Panc1 (cell line): ENCODE data around the gene GLRX. TPM values are rescaled to one million over a fixed set of nuclear protein-coding genes. Genes with fewer than 3 reads are reported as not detected.

Source experiments
- ATAC-seq: fragments of 200-7000 bp; cut with Tn5 transposase; 2 replicates; pipeline ENCODE4 v1.9.1; 2020; ENCODE audit warnings: mild to moderate bottlenecking, moderate library complexity
- BruUV-seq: library from RNA; stranded (reverse); fragments of 400-500 nt; replicated peaks from 2 replicates; lab custom pipeline; 2021; lab: Mats Ljungman, UMichigan
- CTCF ChIA-PET: fragments of 300-600 bp; sonication (Branson Sonifier 250); formaldehyde crosslinking; loops from one replicate; lab custom pipeline; 2022; ENCODE audit warnings: antibody characterized with exemption; lab: Charles Lee
- POLR2A ChIA-PET: fragments of 300-600 bp; sonication (Branson Sonifier 250); formaldehyde crosslinking; loops from one replicate; lab custom pipeline; 2022; ENCODE audit warnings: antibody characterized with exemption; lab: Charles Lee
- DNase-seq: peaks from one replicate; pipeline ENCODE4 v3.0.0-alpha.2; 2010; ENCODE audit warnings: low read depth, low spot score
- H3K27ac ChIP-seq: 2 replicates; pipeline ENCODE4 v1.5.1; 2011; ENCODE audit warnings: mild to moderate bottlenecking, low read length, inconsistent platforms
- H3K27me3 ChIP-seq: fragments of 200-500 bp; sonication (Bioruptor generic); 2 replicates; pipeline ENCODE4 v1.6.0; 2014; ENCODE audit warnings: low read length, inconsistent platforms; ENCODE audit not compliant: control insufficient read depth, insufficient read depth
- H3K36me3 ChIP-seq: fragments of 200-500 bp; sonication (Bioruptor generic); 2 replicates; pipeline ENCODE4 v1.5.1; 2014; ENCODE audit warnings: inconsistent platforms, mild to moderate bottlenecking, low read length, moderate library complexity; ENCODE audit not compliant: control insufficient read depth, insufficient read depth
- H3K4me1 ChIP-seq: 2 replicates; pipeline ENCODE4 v1.5.1; 2011; ENCODE audit warnings: inconsistent platforms, mild to moderate bottlenecking, low read length, moderate library complexity; ENCODE audit not compliant: control insufficient read depth, insufficient read depth
- H3K4me3 ChIP-seq, 2 experiments: 2 replicates each; pipeline ENCODE4 v1.5.1; 2011 to 2012; ENCODE audit warnings: low read depth in 2 of 2, low read length in 2 of 2, mild to moderate bottlenecking in 2 of 2, inconsistent platforms in 1 of 2, moderate library complexity in 1 of 2
- H3K9me3 ChIP-seq: fragments of 200-500 bp; sonication (Bioruptor generic); 2 replicates; pipeline ENCODE4 v1.5.1; 2014; ENCODE audit warnings: low read depth, mild to moderate bottlenecking, inconsistent platforms, low read length, moderate library complexity; ENCODE audit not compliant: control insufficient read depth, insufficient read depth
- POLR2AphosphoS5 ChIP-seq: IDR thresholded peaks from 2 replicates; pipeline ENCODE4 v1.6.1; 2012; ENCODE audit warnings: mild to moderate bottlenecking, low read depth, low read length, moderate library complexity
- SIN3A ChIP-seq: IDR thresholded peaks from 2 replicates; pipeline ENCODE4 v1.6.1; 2012; ENCODE audit warnings: low read depth, mild to moderate bottlenecking, low read length, moderate library complexity, borderline replicate concordance; ENCODE audit not compliant: insufficient read depth
- TCF7L2 ChIP-seq: IDR thresholded peaks from 2 replicates; pipeline ENCODE4 v1.6.1; 2011; ENCODE audit warnings: mild to moderate bottlenecking, low read depth, low read length, inconsistent platforms
- in situ Hi-C: cut with HindIII; loops from 2 replicates; pipeline ENCODE4 v1.10.0; 2016; ENCODE audit warnings: low sequenced_read_pairs, low pct_unique_long_range_greater_than_20kb
- intact Hi-C: fragments of 100-400 bp; cut with micrococcal nuclease; formaldehyde crosslinking; loops from one replicate; pipeline ENCODE4 v1.10.0; 2022; ENCODE audit not compliant: unreplicated experiment
- total RNA-seq: library from RNA; stranded (reverse); gene quantifications from one replicate; pipeline ENCODE4 v1.2.1, GENCODE V29; 2021; ENCODE audit not compliant: unreplicated experiment
- TF ChIP-seq, protein P1 (sequence below), 2 experiments: IDR thresholded peaks; 2 replicates each; pipeline ENCODE4 v1.6.1; 2011 to 2012; ENCODE audit warnings: low read depth in 2 of 2, control low read depth in 1 of 2, low read length in 1 of 2, mild to moderate bottlenecking in 1 of 2, moderate library complexity in 1 of 2; ENCODE audit not compliant: insufficient read depth in 1 of 2
- TF ChIP-seq, protein P2 (sequence below): fragments of 450-650 bp; IDR thresholded peaks from 2 replicates; pipeline ENCODE4 v1.5.1; 2017; ENCODE audit warnings: mild to moderate bottlenecking

Gene GLRX
- total RNA-seq, 1 experiment from 2014 or later, result 5.8 TPM

DNA sequence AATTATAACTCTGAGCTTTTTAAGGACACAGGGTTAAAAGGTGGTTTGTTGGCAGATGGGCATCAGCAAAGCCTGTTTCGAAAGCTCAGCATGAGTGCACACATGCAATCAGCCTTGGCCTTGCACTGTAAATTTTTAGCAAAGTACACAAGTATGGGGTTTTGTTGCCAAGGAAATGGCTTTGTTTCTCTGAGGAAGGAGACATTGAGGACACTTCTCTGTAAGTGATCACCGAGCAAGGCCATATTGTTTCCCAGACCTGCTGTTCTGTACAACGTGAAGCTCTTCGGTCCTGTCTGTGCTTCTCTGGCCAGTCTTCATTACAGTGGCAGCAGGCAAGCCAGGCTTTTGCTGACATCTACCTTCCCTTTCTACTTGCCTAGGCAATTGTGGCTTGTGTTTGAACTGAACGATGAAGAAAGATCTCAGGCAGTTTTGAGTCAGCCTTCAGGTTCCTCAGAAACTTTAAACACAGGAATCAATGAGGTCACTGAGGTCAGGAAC, 27.9 kb upstream of the GLRX start:
- Histone ChIP-seq H3K4me1 (no peaks in the 10 kb centered on the region), H3K9me3 (no peaks in the 10 kb centered on the region), H3K36me3 (no peaks in the 10 kb centered on the region), H3K27ac (no peak overlapping the region), H3K4me3 (no peak overlapping the region), H3K27me3 (no peaks in the 10 kb centered on the region; the same call in 1 of the 2 replicates)
- ChIA-PET POLR2A (no interaction called here), CTCF (no interaction called here)
- TF ChIP-seq, protein P1, sequence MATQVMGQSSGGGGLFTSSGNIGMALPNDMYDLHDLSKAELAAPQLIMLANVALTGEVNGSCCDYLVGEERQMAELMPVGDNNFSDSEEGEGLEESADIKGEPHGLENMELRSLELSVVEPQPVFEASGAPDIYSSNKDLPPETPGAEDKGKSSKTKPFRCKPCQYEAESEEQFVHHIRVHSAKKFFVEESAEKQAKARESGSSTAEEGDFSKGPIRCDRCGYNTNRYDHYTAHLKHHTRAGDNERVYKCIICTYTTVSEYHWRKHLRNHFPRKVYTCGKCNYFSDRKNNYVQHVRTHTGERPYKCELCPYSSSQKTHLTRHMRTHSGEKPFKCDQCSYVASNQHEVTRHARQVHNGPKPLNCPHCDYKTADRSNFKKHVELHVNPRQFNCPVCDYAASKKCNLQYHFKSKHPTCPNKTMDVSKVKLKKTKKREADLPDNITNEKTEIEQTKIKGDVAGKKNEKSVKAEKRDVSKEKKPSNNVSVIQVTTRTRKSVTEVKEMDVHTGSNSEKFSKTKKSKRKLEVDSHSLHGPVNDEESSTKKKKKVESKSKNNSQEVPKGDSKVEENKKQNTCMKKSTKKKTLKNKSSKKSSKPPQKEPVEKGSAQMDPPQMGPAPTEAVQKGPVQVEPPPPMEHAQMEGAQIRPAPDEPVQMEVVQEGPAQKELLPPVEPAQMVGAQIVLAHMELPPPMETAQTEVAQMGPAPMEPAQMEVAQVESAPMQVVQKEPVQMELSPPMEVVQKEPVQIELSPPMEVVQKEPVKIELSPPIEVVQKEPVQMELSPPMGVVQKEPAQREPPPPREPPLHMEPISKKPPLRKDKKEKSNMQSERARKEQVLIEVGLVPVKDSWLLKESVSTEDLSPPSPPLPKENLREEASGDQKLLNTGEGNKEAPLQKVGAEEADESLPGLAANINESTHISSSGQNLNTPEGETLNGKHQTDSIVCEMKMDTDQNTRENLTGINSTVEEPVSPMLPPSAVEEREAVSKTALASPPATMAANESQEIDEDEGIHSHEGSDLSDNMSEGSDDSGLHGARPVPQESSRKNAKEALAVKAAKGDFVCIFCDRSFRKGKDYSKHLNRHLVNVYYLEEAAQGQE (IDR thresholded peaks at IDR 0.05; ENCODE audit: insufficient read depth in 1 of 2, low read depth in 2 of 2, low read length in 1 of 2), result no peak
- TF ChIP-seq SIN3A (no peak), TCF7L2 (no peak), POLR2AphosphoS5 (no peak)
- TF ChIP-seq, protein P2, sequence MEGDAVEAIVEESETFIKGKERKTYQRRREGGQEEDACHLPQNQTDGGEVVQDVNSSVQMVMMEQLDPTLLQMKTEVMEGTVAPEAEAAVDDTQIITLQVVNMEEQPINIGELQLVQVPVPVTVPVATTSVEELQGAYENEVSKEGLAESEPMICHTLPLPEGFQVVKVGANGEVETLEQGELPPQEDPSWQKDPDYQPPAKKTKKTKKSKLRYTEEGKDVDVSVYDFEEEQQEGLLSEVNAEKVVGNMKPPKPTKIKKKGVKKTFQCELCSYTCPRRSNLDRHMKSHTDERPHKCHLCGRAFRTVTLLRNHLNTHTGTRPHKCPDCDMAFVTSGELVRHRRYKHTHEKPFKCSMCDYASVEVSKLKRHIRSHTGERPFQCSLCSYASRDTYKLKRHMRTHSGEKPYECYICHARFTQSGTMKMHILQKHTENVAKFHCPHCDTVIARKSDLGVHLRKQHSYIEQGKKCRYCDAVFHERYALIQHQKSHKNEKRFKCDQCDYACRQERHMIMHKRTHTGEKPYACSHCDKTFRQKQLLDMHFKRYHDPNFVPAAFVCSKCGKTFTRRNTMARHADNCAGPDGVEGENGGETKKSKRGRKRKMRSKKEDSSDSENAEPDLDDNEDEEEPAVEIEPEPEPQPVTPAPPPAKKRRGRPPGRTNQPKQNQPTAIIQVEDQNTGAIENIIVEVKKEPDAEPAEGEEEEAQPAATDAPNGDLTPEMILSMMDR, result no peak
- intact Hi-C loops (no loop called here), in situ Hi-C loops (no loop called here)
- no TSS peak for BruUV-seq
- DNase-seq (no peak), ATAC-seq (no peak)

DNA sequence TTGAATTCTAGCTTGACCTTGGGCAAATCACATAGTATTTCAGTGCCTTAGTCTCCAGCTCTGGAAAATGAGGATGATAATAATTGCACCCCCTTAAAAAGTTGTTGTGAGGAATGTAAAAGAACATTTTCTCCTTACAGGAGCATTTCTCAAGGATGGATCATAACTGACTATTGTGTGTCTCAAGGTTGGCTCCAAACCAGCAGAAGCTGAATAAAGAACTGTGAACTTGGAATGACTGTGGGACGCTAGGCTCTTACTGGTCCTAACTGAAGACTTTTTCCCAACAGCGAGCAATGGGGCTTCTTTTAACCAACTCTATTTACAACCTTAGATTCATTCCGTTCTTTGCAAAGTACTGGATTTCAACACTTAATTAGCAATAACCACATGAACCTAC, 26.2 kb upstream of the GLRX start:
- Histone ChIP-seq H3K4me1 (no peaks in the 10 kb centered on the region), H3K27ac (no peak overlapping the region), H3K27me3 (no peaks in the 10 kb centered on the region; the same call in 1 of the 2 replicates), H3K4me3 (no peak overlapping the region), H3K36me3 (no peaks in the 10 kb centered on the region), H3K9me3 (no peaks in the 10 kb centered on the region)
- ATAC-seq (no peak), DNase-seq (no peak)
- in situ Hi-C loops (no loop called here), intact Hi-C loops (no loop called here)
- BruUV-seq, result no TSS peak
- ChIA-PET CTCF (no interaction called here), POLR2A (no interaction called here)
- TF ChIP-seq, protein P2, result no peak
- no peak for TF ChIP-seq POLR2AphosphoS5
- no peak for TF ChIP-seq TCF7L2
- TF ChIP-seq, protein P1 (IDR thresholded peaks at IDR 0.05; ENCODE audit: insufficient read depth in 1 of 2, low read depth in 2 of 2, low read length in 1 of 2), result no peak
- no peak for TF ChIP-seq SIN3A
